Lower leg skin (tissue), 3 donors: ENCODE measurements around the gene DPH7.

Experiments used
- CTCF ChIP-seq, 3 donors: fragments of 450-650 bp; IDR thresholded peaks; one replicate each; pipeline ENCODE4 v1.5.1; 2016; ENCODE audit warnings: antibody characterized with exemption in 3 of 3, mild to moderate bottlenecking in 3 of 3, moderate library complexity in 2 of 3
- POLR2A ChIP-seq, 2 donors: fragments of 450-650 bp; IDR thresholded peaks; one replicate each; pipeline ENCODE4 v1.6.1; 2016 to 2017; ENCODE audit warnings: antibody characterized with exemption in 2 of 2, mild to moderate bottlenecking in 1 of 2, moderate library complexity in 1 of 2

- TF ChIP-seq CTCF (IDR thresholded peaks at IDR 0.05) (no peak), POLR2A (IDR thresholded peaks at IDR 0.05) (no peak)
Observed at GRCh38 chr9:137610944-137611343, 32.2 kb upstream of the DPH7 start.
